ENCODE measurements around the gene BMP4. TPM values are rescaled to one million over a fixed set of nuclear protein-coding genes. Genes with fewer than 3 reads are reported as not detected.

Gene BMP4
- total RNA-seq, 4 donors from 2014 or later, result 1.5 to 24.8 (median 6.9) TPM

- WGBS, 2 donors, result 19 to 23% methylated on average over 17 to 20 of the region's 72 CpGs
- Histone ChIP-seq H3K36me3 (peaks cover 0 to 21% (median 0%) of the 10 kb centered on the region in 3 donors), H3K4me1 (peaks cover 19 to 61% (median 23%) of the 10 kb centered on the region in 3 donors), H3K4me3 (peak overlapping the region; percentile 48 to 73 (median 55)), H3K27ac (peak overlapping the region; percentile 67 to 85 (median 80)), H3K9me3 (no peaks in the 10 kb centered on the region), H3K27me3 (peaks cover 0 to 60% (median 0%) of the 10 kb centered on the region in 4 donors)
- intact Hi-C loops (cut with DNase I), result no loop called here
- peak in 3 of 4 donors; percentile 17 to 83 (median 79) for TF ChIP-seq POLR2A (IDR thresholded peaks at IDR 0.05)
- TF ChIP-seq, protein P1, sequence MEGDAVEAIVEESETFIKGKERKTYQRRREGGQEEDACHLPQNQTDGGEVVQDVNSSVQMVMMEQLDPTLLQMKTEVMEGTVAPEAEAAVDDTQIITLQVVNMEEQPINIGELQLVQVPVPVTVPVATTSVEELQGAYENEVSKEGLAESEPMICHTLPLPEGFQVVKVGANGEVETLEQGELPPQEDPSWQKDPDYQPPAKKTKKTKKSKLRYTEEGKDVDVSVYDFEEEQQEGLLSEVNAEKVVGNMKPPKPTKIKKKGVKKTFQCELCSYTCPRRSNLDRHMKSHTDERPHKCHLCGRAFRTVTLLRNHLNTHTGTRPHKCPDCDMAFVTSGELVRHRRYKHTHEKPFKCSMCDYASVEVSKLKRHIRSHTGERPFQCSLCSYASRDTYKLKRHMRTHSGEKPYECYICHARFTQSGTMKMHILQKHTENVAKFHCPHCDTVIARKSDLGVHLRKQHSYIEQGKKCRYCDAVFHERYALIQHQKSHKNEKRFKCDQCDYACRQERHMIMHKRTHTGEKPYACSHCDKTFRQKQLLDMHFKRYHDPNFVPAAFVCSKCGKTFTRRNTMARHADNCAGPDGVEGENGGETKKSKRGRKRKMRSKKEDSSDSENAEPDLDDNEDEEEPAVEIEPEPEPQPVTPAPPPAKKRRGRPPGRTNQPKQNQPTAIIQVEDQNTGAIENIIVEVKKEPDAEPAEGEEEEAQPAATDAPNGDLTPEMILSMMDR (IDR thresholded peaks at IDR 0.05), result no peak
- DNase-seq, result no peak
These were observed 3.4 kb downstream of the BMP4 start for GRCh38 chr14:53953002-53953827.

DNA sequence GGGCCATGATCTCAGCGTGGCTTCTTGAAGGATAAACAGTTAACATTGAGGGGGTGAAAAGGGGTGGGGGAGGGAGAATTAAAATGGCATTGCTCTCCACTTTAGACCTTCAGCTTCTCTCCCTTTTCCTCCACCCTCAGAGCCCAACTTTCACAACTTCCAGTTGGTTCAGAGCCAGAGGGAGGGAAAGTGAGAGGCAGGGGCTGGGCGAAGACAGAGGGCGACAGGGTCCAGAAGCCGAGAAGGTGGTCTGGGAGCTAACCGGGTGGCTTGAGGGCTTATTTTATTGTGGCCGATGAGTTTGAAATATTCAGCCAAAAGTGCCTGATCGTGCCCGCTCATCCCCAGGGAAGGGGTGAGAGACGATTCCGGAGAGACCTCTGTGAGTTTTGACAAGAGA lies 4.1 kb downstream of the BMP4 start:
- no peak for DNase-seq
- no peaks in the 10 kb centered on the region for H3K9me3 ChIP-seq
- peaks cover 19 to 61% (median 23%) of the 10 kb centered on the region in 3 donors for H3K4me1 ChIP-seq
- TF ChIP-seq POLR2A (IDR thresholded peaks at IDR 0.05), result no peak
- TF ChIP-seq, protein P1 (IDR thresholded peaks at IDR 0.05), result no peak
- H3K27me3 ChIP-seq, result peaks cover 0 to 62% (median 0%) of the 10 kb centered on the region in 4 donors
- H3K36me3 ChIP-seq, result peaks cover 0 to 21% (median 0%) of the 10 kb centered on the region in 3 donors
- peak overlapping the region; percentile 48 to 73 (median 55) for H3K4me3 ChIP-seq
- WGBS, 2 donors, result 40 to 48% methylated on average over 9 to 10 of the region's 10 CpGs
- intact Hi-C loops (cut with DNase I), result no loop called here
- peak overlapping the region; percentile 24 to 85 (median 70) for H3K27ac ChIP-seq

DNA sequence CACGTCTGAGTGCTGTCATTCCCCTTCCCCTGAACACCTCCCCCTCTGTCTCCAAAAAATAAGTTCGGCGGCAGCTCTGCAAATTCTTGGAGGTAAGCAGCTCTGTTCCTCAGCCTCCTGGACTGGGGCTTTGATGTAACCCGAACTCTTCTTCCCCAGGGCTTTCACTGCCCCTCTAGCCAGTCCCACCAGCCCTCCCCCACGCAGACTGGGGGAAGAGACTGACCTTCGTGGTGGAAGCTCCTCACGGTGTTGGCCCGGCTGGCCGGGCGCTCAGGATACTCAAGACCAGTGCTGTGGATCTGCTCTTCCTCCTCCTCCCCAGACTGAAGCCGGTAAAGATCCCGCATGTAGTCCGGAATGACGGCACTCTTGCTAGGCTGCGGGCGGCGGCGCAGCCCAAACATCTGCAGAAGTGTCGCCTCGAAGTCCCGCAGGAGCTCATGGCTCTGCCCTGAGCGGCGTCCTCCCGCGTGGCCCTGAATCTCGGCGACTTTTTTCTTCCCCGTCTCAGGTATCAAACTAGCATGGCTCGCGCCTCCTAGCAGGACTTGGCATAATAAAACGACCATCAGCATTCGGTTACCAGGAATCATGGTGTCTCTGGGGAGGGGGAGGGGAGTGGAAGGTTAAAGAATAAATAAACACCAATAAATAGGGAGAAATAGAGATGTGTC lies 4.9 kb downstream of the BMP4 start:
- WGBS, 2 donors, result 56 to 72% methylated on average over 10 to 15 of the region's 32 CpGs
- no peak for DNase-seq
- Histone ChIP-seq H3K4me1 (peaks cover 19 to 55% (median 23%) of the 10 kb centered on the region in 3 donors), H3K9me3 (no peaks in the 10 kb centered on the region), H3K36me3 (peaks cover 0 to 21% (median 0%) of the 10 kb centered on the region in 3 donors), H3K4me3 (peak overlapping the region in 3 of 4 donors; percentile 53 to 73 (median 57)), H3K27ac (peak overlapping the region in 2 of 4 donors; percentile 2 to 85), H3K27me3 (peaks cover 0 to 68% (median 0%) of the 10 kb centered on the region in 4 donors)
- intact Hi-C loops (cut with DNase I), result no loop called here
- TF ChIP-seq, protein P1 (IDR thresholded peaks at IDR 0.05), result no peak
- no peak for TF ChIP-seq POLR2A (IDR thresholded peaks at IDR 0.05)

DNA sequence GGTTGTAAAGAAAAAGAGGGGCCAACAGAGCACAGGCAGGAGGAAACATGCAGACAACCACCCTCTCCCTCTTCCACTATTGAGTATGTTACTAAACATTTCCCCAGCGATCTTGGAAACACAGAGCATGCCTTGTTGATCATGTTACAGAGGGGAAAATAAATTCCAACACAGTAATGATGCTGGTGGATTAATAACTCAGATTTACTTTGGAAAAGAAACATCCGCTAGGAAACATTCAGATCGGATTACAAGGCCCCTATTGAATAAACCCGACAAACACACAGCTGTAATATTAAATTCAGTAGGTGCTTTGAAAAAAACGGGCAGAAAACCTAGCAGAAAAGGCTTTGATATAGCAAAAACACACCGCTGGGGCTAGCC lies 5.4 kb downstream of the BMP4 start:
- TF ChIP-seq, protein P1 (IDR thresholded peaks at IDR 0.05), result no peak
- TF ChIP-seq POLR2A (IDR thresholded peaks at IDR 0.05), result no peak
- intact Hi-C loops (cut with DNase I), result no loop called here
- peaks cover 0 to 21% (median 0%) of the 10 kb centered on the region in 3 donors for H3K36me3 ChIP-seq
- no peak for DNase-seq
- WGBS, 2 donors, result 77 to 81% methylated on average over 6 of the region's 6 CpGs
- H3K4me3 ChIP-seq, result peak overlapping the region in 3 of 4 donors; percentile 53 to 73 (median 57)
- H3K4me1 ChIP-seq, result peaks cover 17 to 55% (median 23%) of the 10 kb centered on the region in 3 donors
- H3K9me3 ChIP-seq, result no peaks in the 10 kb centered on the region
- H3K27ac ChIP-seq, result peak overlapping the region in 1 of 4 donors; percentile 2
- peaks cover 0 to 68% (median 0%) of the 10 kb centered on the region in 4 donors for H3K27me3 ChIP-seq

Measured in esophagus squamous epithelium (tissue), 5 donors.